ENCODE measurements around the gene FAM83D. TPM values are rescaled to one million over a fixed set of nuclear protein-coding genes. Genes with fewer than 3 reads are reported as not detected.
A peak's percentile ranks its signal among the peaks of the same experiment; 100 is the strongest.

FAM83D gene
- total RNA-seq, 5 donors from 2014 or later (not counting 1 experiment from before 2014, with no cell fraction given) = 1.3 to 4.0 (median 2.4) TPM

- Mint-ChIP-seq H3K27me3 (no peaks in the 10 kb centered on the region), H3K4me1 (peaks cover 26 to 42% (median 34%) of the 10 kb centered on the region in 3 donors), H3K27ac (peak overlapping the region; percentile 96), H3K4me3 (peak overlapping the region; percentile 10 to 61 (median 50)), H3K36me3 (peaks cover 32% of the 10 kb centered on the region), H3K9me3 (no peaks in the 10 kb centered on the region)
- WGBS (ENCODE audit: insufficient coverage) = 2% methylated on average over 22 of the region's 25 CpGs
- Histone ChIP-seq H3K4me3 (ENCODE audit: control insufficient read depth in 1 of 2, extremely low read depth in 1 of 2, low read length in 1 of 2) (peak overlapping the region in 1 of 2 donors; percentile 20), H3K36me3 (ENCODE audit: control insufficient read depth in 2 of 2, extremely low read depth in 1 of 2, insufficient read depth in 1 of 2, low read length in 1 of 2) (peaks cover 13 to 40% of the 10 kb centered on the region in 2 donors), H3K4me1 (ENCODE audit: control insufficient read depth in 1 of 2, extremely low read depth in 1 of 2, insufficient read depth in 2 of 2, low read length in 2 of 2) (peaks cover 4 to 30% of the 10 kb centered on the region in 2 experiments), H3K27me3 (replicated peaks in 1 of 2; ENCODE audit: control insufficient read depth in 2 of 2, extremely low read depth in 1 of 2, insufficient read depth in 2 of 2, low read length in 1 of 2) (no peaks in the 10 kb centered on the region), H3K27ac (ENCODE audit: low read length) (peak overlapping the region; percentile 84), H3K9me3 (no peaks in the 10 kb centered on the region)
- ChIA-PET POLR2A (interaction anchor here (0.6 kb wide), 3 partner anchors 38 to 86 kb away, joined by 3 read pairs; no protein-coding TSS in a partner anchor), CTCF (interaction anchor here (0.6 to 2.5 kb wide), 24 partner anchors 8 to 250 kb away, joined by 3 to 20 read pairs (median 4); partner anchors contain the start of gene PPP1R16B (in 1 of the 2))
- ATAC-seq (replicated peaks in 1 of 4) (peak; percentile 83 to 89 (median 86)), DNase-seq (peak; percentile 54 to 90 (median 76))
Observed at GRCh38 chr20:38893565-38894090, 32.6 kb upstream of the FAM83D start.

- Histone ChIP-seq H3K36me3 (ENCODE audit: control insufficient read depth in 2 of 2, extremely low read depth in 1 of 2, insufficient read depth in 1 of 2, low read length in 1 of 2) (peaks cover 13 to 45% of the 10 kb centered on the region in 2 donors), H3K4me1 (ENCODE audit: control insufficient read depth in 1 of 2, extremely low read depth in 1 of 2, insufficient read depth in 2 of 2, low read length in 2 of 2) (peaks cover 4 to 33% of the 10 kb centered on the region in 2 experiments), H3K9me3 (no peaks in the 10 kb centered on the region), H3K27ac (ENCODE audit: low read length) (peak overlapping the region; percentile 84), H3K27me3 (replicated peaks in 1 of 2; ENCODE audit: control insufficient read depth in 2 of 2, extremely low read depth in 1 of 2, insufficient read depth in 2 of 2, low read length in 1 of 2) (no peaks in the 10 kb centered on the region), H3K4me3 (ENCODE audit: control insufficient read depth in 1 of 2, extremely low read depth in 1 of 2, low read length in 1 of 2) (no peak overlapping the region)
- 54% methylated on average over 9 of the region's 30 CpGs for WGBS (ENCODE audit: insufficient coverage)
- peak overlapping the region in 1 of 3 donors; percentile 61 for H3K4me3 Mint-ChIP-seq
- peaks cover 26 to 42% (median 34%) of the 10 kb centered on the region in 3 donors for H3K4me1 Mint-ChIP-seq
- ChIA-PET CTCF (interaction anchor here (0.7 to 1.7 kb wide), 4 partner anchors 52 to 235 kb away, joined by 3 to 4 read pairs (median 3); no protein-coding TSS in a partner anchor), POLR2A (no interaction called here)
- ATAC-seq (replicated peaks in 1 of 4) (peak in 1 of 4 experiments; percentile 31), DNase-seq (no peak)
- H3K9me3 Mint-ChIP-seq = no peaks in the 10 kb centered on the region
- peaks cover 32% of the 10 kb centered on the region for H3K36me3 Mint-ChIP-seq
- H3K27me3 Mint-ChIP-seq = no peaks in the 10 kb centered on the region
- peak overlapping the region; percentile 78 to 96 for H3K27ac Mint-ChIP-seq
Observed at GRCh38 chr20:38894091-38894847, 31.9 kb upstream of the FAM83D start.

- POLR2A ChIA-PET = no interaction called here
- peaks cover 31% of the 10 kb centered on the region for H3K36me3 Mint-ChIP-seq
- H3K27ac Mint-ChIP-seq = no peak overlapping the region
Observed at GRCh38 chr20:38895098-38895949, 30.9 kb upstream of the FAM83D start.

GRCh38 chr20:38896009-38896594 lies 30.1 kb upstream of the FAM83D start:
- DNase-seq = no peak
- ChIA-PET CTCF (interaction anchor here (0.6 to 1.7 kb wide), 2 partner anchors 54 to 535 kb away, joined by 3 to 4 read pairs; no protein-coding TSS in a partner anchor), POLR2A (no interaction called here)
- H3K9me3 Mint-ChIP-seq = no peaks in the 10 kb centered on the region
- Histone ChIP-seq H3K9me3 (no peaks in the 10 kb centered on the region), H3K4me3 (ENCODE audit: control insufficient read depth in 1 of 2, extremely low read depth in 1 of 2, low read length in 1 of 2) (no peak overlapping the region), H3K27ac (ENCODE audit: low read length) (no peak overlapping the region), H3K27me3 (replicated peaks in 1 of 2; ENCODE audit: control insufficient read depth in 2 of 2, extremely low read depth in 1 of 2, insufficient read depth in 2 of 2, low read length in 1 of 2) (no peaks in the 10 kb centered on the region), H3K4me1 (ENCODE audit: control insufficient read depth in 1 of 2, extremely low read depth in 1 of 2, insufficient read depth in 2 of 2, low read length in 2 of 2) (peaks cover 4 to 27% of the 10 kb centered on the region in 2 experiments), H3K36me3 (ENCODE audit: control insufficient read depth in 2 of 2, extremely low read depth in 1 of 2, insufficient read depth in 1 of 2, low read length in 1 of 2) (peaks cover 2 to 48% of the 10 kb centered on the region in 2 donors)
- peak overlapping the region in 1 of 2 donors; percentile 34 for H3K27ac Mint-ChIP-seq
- no peak overlapping the region for H3K4me3 Mint-ChIP-seq
- ATAC-seq (replicated peaks in 1 of 4) = no peak
- peaks cover 35% of the 10 kb centered on the region for H3K36me3 Mint-ChIP-seq
- peaks cover 26 to 35% (median 28%) of the 10 kb centered on the region in 3 donors for H3K4me1 Mint-ChIP-seq
- no peaks in the 10 kb centered on the region for H3K27me3 Mint-ChIP-seq

More at GRCh38 chr20:38895098-38895949, 30.9 kb upstream of the FAM83D start:
- H3K27me3 Mint-ChIP-seq = no peaks in the 10 kb centered on the region
- H3K4me1 ChIP-seq (ENCODE audit: control insufficient read depth in 1 of 2, extremely low read depth in 1 of 2, insufficient read depth in 2 of 2, low read length in 2 of 2) = peaks cover 4 to 30% of the 10 kb centered on the region in 2 experiments
- DNase-seq (no peak), ATAC-seq (replicated peaks in 1 of 4) (no peak)
- no peaks in the 10 kb centered on the region for H3K9me3 Mint-ChIP-seq
- no peak overlapping the region for H3K4me3 Mint-ChIP-seq
- no peak overlapping the region for H3K4me3 ChIP-seq (ENCODE audit: control insufficient read depth in 1 of 2, extremely low read depth in 1 of 2, low read length in 1 of 2)
- WGBS (ENCODE audit: insufficient coverage) = 91% methylated on average over 8 of the region's 9 CpGs
- no peaks in the 10 kb centered on the region for H3K27me3 ChIP-seq (replicated peaks in 1 of 2; ENCODE audit: control insufficient read depth in 2 of 2, extremely low read depth in 1 of 2, insufficient read depth in 2 of 2, low read length in 1 of 2)
- no peak overlapping the region for H3K27ac ChIP-seq (ENCODE audit: low read length)
- CTCF ChIA-PET = interaction anchor here (0.6 to 1.7 kb wide), 3 partner anchors 53 to 534 kb away, joined by 3 to 4 read pairs (median 3); no protein-coding TSS in a partner anchor
- peaks cover 7 to 42% of the 10 kb centered on the region in 2 donors for H3K36me3 ChIP-seq (ENCODE audit: control insufficient read depth in 2 of 2, extremely low read depth in 1 of 2, insufficient read depth in 1 of 2, low read length in 1 of 2)
- peaks cover 26 to 38% (median 30%) of the 10 kb centered on the region in 3 donors for H3K4me1 Mint-ChIP-seq
- H3K9me3 ChIP-seq = no peaks in the 10 kb centered on the region

- H3K4me3 ChIP-seq (ENCODE audit: control insufficient read depth in 1 of 2, extremely low read depth in 1 of 2, low read length in 1 of 2) = no peak overlapping the region
- H3K9me3 Mint-ChIP-seq = no peaks in the 10 kb centered on the region
- no peaks in the 10 kb centered on the region for H3K27me3 ChIP-seq (replicated peaks in 1 of 2; ENCODE audit: control insufficient read depth in 2 of 2, extremely low read depth in 1 of 2, insufficient read depth in 2 of 2, low read length in 1 of 2)
- no peaks in the 10 kb centered on the region for H3K9me3 ChIP-seq
- no peaks in the 10 kb centered on the region for H3K27me3 Mint-ChIP-seq
- DNase-seq = no peak
- no peak overlapping the region for H3K27ac ChIP-seq (ENCODE audit: low read length)
- no peak overlapping the region for H3K27ac Mint-ChIP-seq
- H3K4me3 Mint-ChIP-seq = no peak overlapping the region
- H3K36me3 ChIP-seq (ENCODE audit: control insufficient read depth in 2 of 2, extremely low read depth in 1 of 2, insufficient read depth in 1 of 2, low read length in 1 of 2) = peaks cover 2 to 56% of the 10 kb centered on the region in 2 donors
- H3K4me1 Mint-ChIP-seq = peaks cover 22 to 29% (median 25%) of the 10 kb centered on the region in 3 donors
- 60% methylated on average over 1 of the region's 4 CpGs for WGBS (ENCODE audit: insufficient coverage)
- H3K4me1 ChIP-seq (ENCODE audit: control insufficient read depth in 1 of 2, extremely low read depth in 1 of 2, insufficient read depth in 2 of 2, low read length in 2 of 2) = peaks cover 4 to 25% of the 10 kb centered on the region in 2 experiments
- no peak for ATAC-seq (replicated peaks in 1 of 4)
- CTCF ChIA-PET = no interaction called here
- peaks cover 43% of the 10 kb centered on the region for H3K36me3 Mint-ChIP-seq
- POLR2A ChIA-PET = no interaction called here
Observed at GRCh38 chr20:38897267-38897666, 28.9 kb upstream of the FAM83D start.
